NCI-H187 treated with DMSO at 0.1 percent for 48 hours (cell line): Measurements from ENCODE around the gene FNTB.
"Not testable (repeated sequence)": the region's sequence is repeated elsewhere in the genome, so short reads cannot be mapped to it uniquely, and the experiment has no call there.

Experiments used
- DNase-seq: peaks from one replicate; lab custom pipeline; 2025; lab: John Stamatoyannopoulos, UW

FNTB gene

DNA sequence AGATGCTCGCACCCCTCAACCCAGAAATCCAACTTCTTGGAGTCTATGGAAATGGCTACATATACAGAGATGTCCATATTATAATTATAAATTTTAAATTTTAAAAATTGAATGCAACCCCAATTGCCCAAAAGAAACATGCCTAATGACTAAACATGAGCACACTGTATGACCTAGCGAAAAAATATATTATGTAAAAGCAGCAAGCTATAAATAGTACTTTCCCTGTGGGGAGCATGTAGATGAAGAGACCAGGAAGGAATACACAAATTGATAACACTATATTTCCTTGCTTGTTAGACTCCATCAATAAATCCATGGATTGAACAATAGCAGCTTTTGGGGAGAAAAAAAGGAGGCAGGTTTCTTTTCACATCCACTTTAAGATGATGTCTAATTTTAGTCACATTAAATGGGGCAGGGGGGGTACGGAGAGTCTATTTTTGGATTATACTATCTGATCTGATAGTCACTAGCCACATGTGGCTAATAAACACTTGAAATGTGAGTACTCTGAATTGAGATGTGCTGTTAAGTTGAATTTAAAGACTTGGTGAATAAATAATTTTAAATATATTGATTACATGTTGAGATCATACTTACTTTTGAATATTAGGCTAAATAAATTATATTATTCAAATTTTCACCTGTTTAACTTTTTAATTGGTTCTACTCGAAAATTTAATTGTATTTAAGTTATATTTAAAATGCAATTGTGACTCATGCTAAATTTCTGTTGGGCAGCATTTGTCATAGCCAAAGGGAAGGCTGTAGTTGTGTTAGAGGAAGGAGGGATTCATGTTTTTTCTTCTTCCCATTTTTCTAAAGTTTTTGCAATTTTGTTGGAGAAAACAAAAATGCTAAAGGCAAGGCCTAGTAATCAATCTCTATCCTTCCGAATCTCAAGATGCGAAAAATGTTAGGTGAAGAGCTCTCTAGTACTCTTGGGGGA is 98.1 kb downstream of the FNTB start:
- DNase-seq = no peak

DNA sequence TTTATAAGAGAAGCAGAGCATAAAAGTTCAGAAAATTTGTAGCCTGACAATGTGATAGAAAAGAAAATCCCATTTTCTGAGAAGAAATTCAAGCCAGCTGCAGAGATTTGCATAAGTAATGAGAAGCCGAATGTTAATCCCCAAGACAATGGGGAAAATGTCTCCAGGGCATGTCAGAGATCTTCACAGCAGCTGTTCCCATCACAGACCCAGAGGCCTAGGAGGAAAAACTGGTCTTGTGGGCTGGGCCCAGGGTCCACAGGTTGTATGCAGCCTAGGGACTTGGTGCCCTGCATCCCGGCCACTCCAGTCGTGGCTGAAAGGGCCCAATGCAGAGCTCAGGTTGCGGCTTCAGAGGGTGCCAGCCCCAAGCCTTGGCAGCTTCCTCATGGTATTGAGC is 100.0 kb downstream of the FNTB start:
- DNase-seq = not testable (repeated sequence)

DNA sequence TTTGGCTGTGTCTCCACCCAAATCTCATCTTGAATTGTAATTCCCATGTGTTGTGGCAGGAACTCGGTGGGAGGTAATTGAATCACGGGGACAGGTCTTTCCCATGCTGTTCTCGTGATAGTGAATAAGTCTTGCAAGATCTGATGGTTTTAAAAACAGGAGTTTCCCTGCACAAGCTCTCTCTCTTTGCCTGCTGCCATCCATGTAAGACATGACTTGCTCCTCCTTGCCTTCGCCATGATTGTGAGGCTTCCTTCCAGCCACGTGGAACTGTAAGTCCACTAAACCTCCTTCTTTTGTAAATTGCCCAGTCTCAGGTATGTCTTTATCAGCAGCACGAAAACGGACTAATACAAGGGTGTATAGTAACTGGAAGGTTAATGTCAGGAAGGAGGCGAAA is 101.1 kb downstream of the FNTB start:
- DNase-seq = not testable (repeated sequence)

DNA sequence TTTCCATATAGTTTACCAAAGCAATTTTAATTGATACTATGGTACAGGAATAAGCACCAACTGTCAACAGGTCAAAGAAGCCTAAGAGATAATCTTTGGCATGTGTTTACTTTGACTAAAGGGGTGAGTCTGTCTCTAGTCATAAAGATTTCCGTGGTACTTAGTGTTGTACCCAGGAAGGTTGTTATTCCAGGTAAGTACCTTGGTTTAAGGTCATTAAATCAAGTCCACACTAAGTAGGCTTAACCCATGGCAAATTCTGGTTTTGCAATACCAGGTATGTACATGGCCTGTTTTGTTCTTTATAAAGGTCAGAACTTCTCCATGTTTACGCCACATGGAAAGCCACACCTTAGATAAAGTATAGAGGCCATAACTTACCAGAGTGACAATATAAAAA is 105.7 kb downstream of the FNTB start:
- no peak for DNase-seq

DNA sequence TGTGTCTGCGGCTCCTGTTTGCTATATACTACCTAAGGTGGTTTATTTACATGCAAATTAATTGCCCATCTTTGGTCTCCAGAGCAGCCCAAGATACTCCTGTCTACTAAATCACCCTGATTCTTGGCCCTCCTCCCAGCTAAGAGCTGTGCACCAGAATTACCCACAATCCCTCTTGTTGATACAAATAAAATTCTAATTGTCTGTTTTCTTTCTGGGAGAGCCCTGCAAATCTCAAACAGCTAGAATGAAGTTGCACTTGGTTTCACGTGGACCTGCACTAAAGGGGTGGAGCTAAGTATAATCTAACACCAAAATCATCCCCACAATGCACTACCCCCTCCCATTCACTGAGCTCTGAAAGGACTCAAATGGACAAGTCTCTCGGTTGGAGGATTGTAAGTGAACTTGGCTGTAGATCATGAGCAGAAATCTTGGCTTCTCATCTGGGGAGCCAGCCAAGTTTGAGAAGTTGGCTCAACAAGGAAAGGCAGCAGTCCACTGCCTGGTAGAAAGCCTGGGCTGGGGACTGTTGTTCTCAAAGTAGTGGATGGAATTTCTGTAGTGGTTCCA is 109.0 kb downstream of the FNTB start:
- no peak for DNase-seq

DNA sequence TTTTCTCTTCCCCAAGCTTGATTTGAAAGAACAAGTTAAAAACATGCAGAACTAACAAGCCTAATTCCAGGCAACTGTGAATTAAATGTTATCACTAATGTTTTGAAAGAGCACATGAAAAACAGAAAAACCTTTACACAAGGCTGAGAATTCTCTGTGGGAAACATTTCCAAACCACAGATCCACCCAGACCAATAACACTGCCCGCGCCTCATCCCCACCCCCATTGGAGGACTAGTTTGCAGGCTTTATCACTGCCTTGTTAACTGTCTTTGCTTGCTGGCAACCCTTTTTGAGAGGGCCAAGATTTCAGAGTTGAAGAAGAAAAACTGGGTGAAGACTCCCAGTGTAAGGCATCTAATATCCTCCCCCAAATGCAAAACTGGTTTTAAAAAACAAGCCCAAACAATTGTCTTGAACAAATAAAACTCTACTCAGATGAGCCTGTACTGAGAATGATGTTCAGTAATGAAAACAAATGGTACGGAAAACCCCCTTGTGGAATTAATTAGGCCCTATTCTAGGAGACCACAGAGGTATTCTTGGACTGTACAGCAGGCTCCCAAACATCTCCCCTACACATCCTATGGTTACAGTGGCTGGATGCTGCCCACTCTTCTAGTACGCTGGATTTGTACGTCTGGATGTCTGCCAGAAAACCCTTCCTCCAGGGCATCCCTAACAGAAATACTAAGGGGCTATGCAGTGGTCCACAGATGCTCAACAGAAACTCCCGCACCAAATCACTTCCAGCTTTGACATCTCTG is 109.8 kb downstream of the FNTB start:
- no peak for DNase-seq

DNA sequence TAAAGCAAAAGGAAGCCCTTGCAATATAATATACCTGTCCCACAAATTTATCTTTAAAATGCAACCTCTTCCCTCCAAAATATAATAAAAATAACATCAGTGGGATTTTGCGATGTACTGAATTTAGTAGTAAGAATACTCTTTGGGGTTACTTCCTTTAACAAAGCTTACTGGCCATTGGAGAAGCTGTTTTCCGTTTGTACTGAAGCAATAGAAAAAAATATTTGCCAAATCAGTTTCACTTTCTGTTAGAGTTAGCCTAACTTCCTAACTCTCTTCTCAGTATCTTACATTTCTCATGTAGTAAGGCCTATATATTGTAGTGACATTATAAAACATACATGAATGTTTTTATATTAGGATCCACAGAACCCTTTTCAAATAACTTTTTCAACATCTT is 111.9 kb downstream of the FNTB start:
- DNase-seq = no peak

DNA sequence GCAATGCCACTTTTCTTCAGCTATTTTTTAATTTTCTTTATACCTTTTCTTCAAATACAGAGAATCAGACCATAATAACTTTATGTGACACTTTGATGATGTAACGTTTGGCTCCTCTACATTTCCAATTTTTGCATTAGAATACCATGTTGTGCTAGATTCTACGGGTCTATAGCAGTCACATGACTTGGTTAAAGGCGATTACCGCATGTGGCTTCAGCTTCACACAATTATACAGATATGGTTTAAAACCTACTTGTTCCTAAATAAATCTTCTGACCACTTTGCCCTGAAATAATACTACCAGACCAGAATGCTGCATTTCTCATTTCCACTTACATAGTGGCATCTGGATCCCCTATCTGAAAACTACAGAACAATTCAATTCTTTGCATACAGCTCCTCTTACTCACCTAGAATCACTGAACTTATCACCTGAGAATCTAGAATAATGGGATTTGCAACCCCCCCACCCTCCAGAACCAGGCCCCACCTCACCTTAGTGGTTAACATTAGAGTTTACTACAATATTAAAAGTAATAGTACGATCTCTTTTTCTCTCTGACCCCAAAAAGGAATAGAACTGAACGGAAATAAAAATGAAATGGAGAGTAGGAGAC is 114.3 kb downstream of the FNTB start:
- DNase-seq = no peak

DNA sequence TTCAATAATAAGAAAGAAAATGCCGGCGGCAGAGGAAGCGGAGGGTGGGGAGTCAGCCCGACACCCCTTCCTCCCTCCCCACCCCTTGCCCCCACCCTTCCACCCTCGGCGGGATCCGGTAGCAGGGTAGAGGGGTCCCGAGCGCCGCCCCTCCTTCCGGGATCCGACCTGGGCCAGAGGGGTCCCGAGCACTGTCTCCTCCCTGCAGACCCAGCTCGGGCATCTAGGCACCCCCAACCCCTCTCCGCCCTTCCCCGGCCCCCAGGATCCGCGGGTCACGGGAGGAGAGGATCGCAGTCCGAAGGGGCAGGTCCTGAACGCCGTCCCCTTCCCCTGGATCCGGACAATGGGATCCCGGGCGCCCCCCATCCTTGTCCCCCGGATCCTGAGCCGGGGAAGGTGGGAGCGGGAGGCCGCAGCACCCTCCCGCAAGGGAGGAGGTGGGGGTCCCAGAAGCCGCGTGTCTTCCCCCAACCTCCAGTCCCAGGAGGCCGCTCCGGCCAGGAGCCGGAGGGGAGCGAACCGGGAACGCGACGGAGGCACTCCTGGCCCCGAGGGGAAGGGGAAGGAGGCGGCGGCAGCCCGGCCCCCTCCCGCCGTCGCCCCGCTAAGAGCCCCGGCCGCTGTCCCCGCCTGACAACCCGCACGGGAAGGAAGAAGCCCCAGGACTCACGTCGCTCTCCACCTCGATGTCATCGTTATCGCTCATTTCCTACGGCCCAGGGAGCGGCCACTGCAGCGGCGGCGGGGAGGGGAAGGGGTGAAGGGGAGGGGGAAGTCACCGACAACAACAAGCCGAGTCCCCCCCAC is 115.1 kb downstream of the FNTB start:
- no peak for DNase-seq

DNA sequence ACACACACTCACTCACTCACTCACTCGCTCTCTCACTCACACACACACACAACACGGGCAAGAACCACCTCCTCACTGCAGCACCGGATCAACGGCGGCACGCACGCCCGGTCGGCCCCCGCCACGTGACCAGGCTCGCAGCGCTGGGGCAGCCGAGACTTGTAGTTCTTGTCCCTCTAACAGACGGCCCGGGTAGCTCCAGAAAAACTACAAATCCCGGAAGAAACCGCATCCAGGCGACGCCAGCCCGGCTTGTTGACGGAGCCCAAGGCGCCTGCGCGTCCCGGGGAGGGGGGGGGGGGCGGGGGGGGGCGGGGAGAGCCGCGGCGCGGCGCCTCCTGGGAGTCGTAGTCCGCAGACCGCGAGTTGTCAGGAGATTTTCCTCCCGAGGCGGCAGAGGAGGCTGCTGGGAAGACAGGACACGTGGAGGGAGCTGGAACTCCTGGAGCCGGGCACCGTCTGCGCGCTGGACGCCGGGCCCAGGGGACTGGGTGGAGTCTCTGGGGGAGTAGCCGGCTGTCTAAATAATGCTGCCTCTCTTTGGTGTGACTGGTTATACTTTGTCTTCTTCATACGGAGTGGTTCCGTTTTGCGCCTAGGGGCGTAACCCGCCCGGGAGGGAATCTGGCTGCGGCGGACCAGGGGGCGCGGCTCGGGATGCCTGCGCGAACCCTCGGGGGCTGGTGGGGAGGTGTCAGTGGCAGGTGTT is 115.9 kb downstream of the FNTB start, which contains the start of gene MAX:
Gene MAX, minus strand, starts transcription at position 77 of the 709 bp plus-strand sequence. CDS start 178 bp downstream, outside the sequence.
- DNase-seq = peak; percentile 98

DNA sequence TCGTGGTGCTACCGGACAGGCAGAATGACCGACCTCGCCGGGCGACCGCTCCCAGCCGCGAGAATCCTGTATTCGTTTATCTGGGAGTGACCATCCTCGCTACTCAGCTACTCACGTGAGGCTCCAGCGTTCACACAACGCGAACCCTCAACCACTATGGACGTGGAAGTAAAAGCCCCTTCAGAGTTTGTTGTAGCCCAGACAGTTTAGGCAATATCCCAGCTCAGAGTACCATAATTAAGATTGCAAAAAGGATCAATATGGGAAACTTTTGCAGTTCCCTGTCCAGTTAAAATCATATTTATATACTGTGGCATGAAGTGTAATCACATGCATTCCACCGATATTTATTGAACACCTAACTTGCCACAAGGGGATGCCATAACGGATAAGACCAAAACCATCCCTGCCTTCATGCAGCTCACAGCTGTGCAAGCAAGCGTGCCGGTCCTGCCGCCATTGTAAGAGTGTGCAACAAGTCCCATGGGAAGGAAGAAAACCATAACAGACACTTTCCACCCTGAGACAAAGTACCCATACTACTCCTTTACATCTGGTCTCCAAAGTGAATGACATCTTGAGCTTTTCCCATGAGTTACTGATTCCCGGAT is 116.6 kb downstream of the FNTB start:
- peak; percentile 8 for DNase-seq

DNA sequence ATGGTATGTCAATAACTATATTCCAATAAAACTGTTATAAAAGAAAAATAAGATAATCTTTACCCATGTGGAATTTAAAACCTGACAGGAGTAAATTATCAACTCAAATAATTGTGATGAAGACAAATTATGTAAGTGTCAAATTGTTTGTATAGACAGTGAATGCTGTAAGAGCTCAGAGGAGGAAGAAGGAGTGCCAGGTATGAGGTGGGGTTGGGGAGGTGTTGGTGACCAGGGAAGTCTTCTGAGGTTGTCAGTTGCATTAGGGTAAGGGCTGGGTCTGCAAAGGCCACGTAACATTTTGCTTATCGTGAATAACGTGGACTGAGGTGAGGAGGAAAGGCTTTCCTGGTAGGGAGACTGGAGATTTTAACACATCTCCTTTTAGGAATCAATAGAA is 118.1 kb downstream of the FNTB start:
- no peak for DNase-seq

DNA sequence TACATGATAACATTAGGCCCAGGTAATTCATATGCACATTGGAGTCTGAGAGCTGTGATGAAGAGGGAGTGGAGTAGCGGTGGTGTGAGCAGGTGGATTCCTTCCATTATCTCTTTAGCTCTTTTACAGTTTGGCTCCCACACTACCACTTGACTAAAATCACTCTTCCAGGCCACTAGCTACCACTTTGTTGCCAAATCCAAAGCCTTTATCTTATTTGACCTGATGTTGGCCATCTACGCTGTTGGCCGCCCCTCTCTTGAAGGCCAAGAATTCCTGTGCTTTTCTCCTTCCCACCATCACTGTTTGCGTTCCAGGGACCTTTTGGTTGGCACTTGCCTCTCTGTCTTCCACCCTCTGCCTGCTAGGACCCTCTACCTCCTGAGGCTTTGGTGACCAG is 119.6 kb downstream of the FNTB start:
- no peak for DNase-seq

DNA sequence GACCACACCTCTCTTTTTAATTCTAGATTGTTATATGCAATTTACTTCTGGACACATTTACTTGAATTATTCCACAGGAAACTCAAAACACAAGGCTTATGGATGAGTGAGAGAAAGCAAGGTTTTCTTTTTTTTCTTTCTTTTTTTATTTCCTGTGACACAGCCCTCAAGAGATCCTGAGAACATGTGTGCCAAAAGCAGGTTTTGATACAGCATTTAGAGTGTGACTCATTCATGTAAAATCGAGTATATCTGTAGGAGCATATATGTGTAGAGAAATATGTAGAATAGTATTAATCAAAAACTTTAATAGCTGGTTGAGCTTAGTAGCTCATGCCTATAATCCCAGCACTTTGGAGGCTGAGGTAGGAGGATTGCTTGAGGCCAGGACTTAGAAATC is 120.0 kb downstream of the FNTB start:
- DNase-seq = no peak

DNA sequence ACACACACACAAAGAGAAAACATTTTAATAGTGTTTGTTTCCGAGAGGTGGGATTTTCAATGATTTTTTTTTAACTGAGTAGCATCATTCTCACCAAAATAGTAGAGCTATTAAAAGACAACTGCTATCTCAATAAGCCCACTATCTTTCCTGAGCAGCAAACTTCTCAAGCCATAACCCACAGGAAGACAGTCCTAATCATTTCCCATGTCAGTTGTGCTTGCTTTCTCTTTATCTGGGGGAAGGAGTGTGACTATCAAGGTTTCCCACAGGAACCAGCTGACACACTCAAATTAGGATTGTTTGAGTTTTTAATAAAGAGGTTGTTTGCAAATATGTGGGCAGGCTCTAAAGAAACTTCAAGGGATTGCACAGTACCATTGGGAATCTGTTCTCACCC is 120.5 kb downstream of the FNTB start:
- DNase-seq = no peak

DNA sequence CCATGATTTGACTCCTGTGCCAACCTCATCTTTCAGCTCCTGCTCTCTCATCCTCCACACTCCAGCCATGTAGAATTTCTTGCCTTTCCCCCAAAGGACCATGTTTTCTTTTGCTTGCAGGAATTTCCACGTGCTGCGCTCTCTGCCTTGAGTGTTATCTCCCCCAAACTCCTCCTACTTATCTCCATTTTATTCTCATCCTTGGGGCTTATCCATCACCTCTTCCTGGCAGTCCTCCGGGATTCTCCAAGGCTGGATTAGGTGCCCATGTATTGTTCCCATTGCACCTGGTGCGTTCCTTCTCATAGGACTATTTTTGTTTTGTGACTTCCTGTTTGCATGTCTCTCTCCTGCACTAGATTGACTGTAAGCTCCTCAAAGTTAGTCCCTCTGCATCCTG is 122.7 kb downstream of the FNTB start:
- DNase-seq = no peak

DNA sequence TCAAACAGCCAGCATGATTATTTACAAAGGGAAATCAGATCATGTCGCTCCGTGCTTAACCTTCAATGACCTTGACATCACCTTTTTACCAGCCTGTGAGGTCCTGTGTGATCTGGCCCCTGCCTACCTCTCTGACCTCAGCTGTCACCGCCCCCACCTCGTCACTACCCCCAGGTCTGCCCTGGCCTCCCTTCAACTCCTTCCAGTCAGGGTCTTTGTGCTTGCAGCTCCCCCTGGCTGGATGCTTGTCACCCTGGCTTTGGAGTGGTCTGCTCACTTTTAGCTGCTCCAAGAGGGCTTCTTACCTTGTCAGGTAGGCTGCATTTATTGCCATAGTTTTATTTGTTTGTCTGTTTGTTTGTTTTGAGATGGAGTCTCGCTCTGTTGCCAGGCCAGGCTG is 123.8 kb downstream of the FNTB start:
- no peak for DNase-seq
